ENCODE results near the gene GMPPA.
A peak's percentile ranks its signal among the peaks of the same experiment; 100 is the strongest.

Gene GMPPA

DNA sequence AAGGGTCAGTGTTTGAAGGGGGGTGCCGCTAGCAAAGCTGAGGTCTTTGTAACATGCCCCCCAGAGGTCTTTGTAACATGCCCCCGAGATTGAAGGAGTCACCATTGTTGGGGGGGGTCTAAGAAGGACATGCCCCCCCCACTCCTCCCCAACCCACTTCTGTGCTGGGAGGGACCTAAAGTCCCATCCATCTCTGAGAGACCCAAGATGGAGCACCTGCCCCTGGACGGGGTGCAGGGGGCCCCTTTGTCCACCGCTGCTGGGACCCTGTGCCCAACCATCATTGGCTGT lies 9.7 kb downstream of the GMPPA start:
- TF ChIP-seq, protein P1, sequence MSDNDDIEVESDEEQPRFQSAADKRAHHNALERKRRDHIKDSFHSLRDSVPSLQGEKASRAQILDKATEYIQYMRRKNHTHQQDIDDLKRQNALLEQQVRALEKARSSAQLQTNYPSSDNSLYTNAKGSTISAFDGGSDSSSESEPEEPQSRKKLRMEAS (IDR thresholded peaks at IDR 0.05; ENCODE audit: low read depth, low read length), result no peak
- TF ChIP-seq MYC (IDR thresholded peaks at IDR 0.05; ENCODE audit: low read depth, low read length) (no peak), POLR2A (IDR thresholded peaks at IDR 0.05; ENCODE audit: extremely low read depth, insufficient read length) (no peak)
- TF ChIP-seq, protein P2, sequence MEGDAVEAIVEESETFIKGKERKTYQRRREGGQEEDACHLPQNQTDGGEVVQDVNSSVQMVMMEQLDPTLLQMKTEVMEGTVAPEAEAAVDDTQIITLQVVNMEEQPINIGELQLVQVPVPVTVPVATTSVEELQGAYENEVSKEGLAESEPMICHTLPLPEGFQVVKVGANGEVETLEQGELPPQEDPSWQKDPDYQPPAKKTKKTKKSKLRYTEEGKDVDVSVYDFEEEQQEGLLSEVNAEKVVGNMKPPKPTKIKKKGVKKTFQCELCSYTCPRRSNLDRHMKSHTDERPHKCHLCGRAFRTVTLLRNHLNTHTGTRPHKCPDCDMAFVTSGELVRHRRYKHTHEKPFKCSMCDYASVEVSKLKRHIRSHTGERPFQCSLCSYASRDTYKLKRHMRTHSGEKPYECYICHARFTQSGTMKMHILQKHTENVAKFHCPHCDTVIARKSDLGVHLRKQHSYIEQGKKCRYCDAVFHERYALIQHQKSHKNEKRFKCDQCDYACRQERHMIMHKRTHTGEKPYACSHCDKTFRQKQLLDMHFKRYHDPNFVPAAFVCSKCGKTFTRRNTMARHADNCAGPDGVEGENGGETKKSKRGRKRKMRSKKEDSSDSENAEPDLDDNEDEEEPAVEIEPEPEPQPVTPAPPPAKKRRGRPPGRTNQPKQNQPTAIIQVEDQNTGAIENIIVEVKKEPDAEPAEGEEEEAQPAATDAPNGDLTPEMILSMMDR (IDR thresholded peaks at IDR 0.05; ENCODE audit: low read depth, low read length), result no peak
- no peak overlapping the region for H3K4me3 ChIP-seq (ENCODE audit: low read depth, low read length)
- DNase-seq (ENCODE audit: low read depth), result no peak

DNA sequence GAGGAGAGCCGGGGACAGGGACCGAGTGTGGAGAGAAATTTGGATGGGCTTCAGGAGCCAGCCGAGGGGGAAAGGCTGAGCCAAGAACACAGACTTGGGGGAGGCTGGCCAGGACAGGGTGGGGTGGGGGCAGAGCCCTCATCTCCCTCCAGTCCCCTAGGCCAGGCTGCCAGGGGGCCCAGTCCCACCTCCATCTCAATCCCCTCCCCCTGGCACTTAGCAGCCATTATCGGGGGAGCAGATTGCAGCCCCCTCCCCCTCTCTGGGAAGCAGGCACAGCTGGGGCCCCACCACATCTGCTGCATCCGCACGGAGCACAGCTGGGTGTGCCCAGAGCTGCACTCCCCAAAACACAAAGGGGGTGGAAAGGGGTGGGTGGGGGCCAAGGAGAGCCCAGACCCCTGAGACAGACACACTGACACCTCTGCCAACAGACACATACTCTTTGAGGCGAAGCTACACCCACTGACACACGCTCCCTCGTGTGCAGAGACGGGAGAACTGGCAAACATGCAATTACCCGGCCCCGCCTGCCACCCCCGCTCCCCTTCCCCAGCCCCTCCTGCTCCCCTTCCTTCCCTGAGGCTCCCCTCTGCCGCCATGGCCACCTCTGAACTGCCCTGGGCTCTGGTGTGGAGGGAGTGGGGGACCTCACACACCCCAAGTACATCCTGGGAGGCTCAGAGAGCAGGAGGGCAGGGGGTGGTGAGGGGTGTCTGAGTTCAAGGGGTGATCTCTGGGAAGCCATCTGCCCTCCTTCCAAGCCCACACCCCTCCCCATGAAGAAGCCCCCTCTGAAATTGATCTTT lies 10.5 kb downstream of the GMPPA start:
- no peak overlapping the region for H3K4me3 ChIP-seq (ENCODE audit: low read depth, low read length)
- TF ChIP-seq, protein P2 (IDR thresholded peaks at IDR 0.05; ENCODE audit: low read depth, low read length), result no peak
- TF ChIP-seq, protein P1 (IDR thresholded peaks at IDR 0.05; ENCODE audit: low read depth, low read length), result no peak
- TF ChIP-seq MYC (IDR thresholded peaks at IDR 0.05; ENCODE audit: low read depth, low read length), result no peak
- TF ChIP-seq POLR2A (IDR thresholded peaks at IDR 0.05; ENCODE audit: extremely low read depth, insufficient read length), result no peak
- no peak for DNase-seq (ENCODE audit: low read depth)

GRCh38 chr2:219509780-219510511 lies 11.3 kb downstream of the GMPPA start:
- no peak overlapping the region for H3K4me3 ChIP-seq (ENCODE audit: low read depth, low read length)
- peak; percentile 75 for DNase-seq (ENCODE audit: low read depth)
- TF ChIP-seq, protein P1 (IDR thresholded peaks at IDR 0.05; ENCODE audit: low read depth, low read length), result no peak
- TF ChIP-seq, protein P2 (IDR thresholded peaks at IDR 0.05; ENCODE audit: low read depth, low read length), result peak; percentile 89
- peak; percentile 21; the same call in 1 of the 2 replicates for TF ChIP-seq MYC (IDR thresholded peaks at IDR 0.05; ENCODE audit: low read depth, low read length)

DNA sequence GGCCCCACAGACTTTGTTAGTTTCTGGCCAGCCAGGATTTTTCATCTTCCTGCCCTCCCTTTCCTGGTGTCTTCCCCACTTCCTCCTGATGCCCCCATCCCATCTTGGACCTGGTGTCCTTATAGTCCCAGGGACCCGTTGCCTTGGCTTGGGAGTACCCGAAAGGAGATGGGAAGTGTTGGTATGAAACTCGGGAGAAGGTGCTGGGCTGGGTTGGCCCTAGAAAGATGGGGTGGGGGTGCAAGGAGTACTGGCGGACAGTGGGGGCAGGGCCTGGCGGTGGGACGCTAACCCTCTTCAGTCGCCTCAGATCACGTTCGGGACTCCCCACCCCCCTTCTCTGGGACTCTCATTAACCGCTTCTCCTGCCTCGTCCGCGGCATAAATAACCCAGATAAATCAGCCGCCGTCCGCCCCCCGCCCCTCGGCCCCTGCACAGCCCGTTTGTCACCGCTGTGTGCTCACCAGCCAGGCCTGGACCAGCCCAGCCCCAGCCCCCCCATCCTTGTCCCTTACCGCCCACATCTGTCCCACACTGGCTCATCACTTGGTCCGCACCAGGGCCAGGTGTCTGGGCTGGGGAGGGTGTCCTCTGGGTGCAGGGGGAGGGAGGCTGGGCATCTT lies 11.9 kb downstream of the GMPPA start:
- no peak overlapping the region for H3K4me3 ChIP-seq (ENCODE audit: low read depth, low read length)
- TF ChIP-seq, protein P2 (IDR thresholded peaks at IDR 0.05; ENCODE audit: low read depth, low read length), result no peak
- no peak for TF ChIP-seq MYC (IDR thresholded peaks at IDR 0.05; ENCODE audit: low read depth, low read length)
- no peak for TF ChIP-seq POLR2A (IDR thresholded peaks at IDR 0.05; ENCODE audit: extremely low read depth, insufficient read length)
- TF ChIP-seq, protein P1 (IDR thresholded peaks at IDR 0.05; ENCODE audit: low read depth, low read length), result no peak
- no peak for DNase-seq (ENCODE audit: low read depth)

GRCh38 chr2:219511547-219512325 lies 13.0 kb downstream of the GMPPA start:
- no peak overlapping the region for H3K4me3 ChIP-seq (ENCODE audit: low read depth, low read length)
- peak; percentile 39 for DNase-seq (ENCODE audit: low read depth)
- TF ChIP-seq MYC (IDR thresholded peaks at IDR 0.05; ENCODE audit: low read depth, low read length) (no peak), POLR2A (IDR thresholded peaks at IDR 0.05; ENCODE audit: extremely low read depth, insufficient read length) (no peak)
- TF ChIP-seq, protein P1 (IDR thresholded peaks at IDR 0.05; ENCODE audit: low read depth, low read length), result no peak
- TF ChIP-seq, protein P2 (IDR thresholded peaks at IDR 0.05; ENCODE audit: low read depth, low read length), result no peak
